ENCODE results near the gene VAV3. TPM values are rescaled to one million over a fixed set of nuclear protein-coding genes. Genes with fewer than 3 reads are reported as not detected.

The VAV3 gene
- total and polyA plus RNA-seq, 2 of the 8 experiments (the other 6 are each of a cell fraction or from before 2014, with no cell fraction given): 2.9 to 7.9 TPM

- TF ChIP-seq USF2 (IDR thresholded peaks at IDR 0.05; ENCODE audit: low read length) (no peak), HDAC2 (IDR thresholded peaks at IDR 0.05; ENCODE audit: borderline replicate concordance in 1 of 2, low read depth in 2 of 2, low read length in 2 of 2) (no peak), SP4 (IDR thresholded peaks at IDR 0.05; ENCODE audit: low read length) (no peak), SP1 (IDR thresholded peaks at IDR 0.05; ENCODE audit: low read depth, low read length) (no peak), SP2 (IDR thresholded peaks at IDR 0.05; ENCODE audit: low read length) (no peak), GTF2F1 (IDR thresholded peaks at IDR 0.05; ENCODE audit: borderline replicate concordance, low read depth, low read length) (no peak), HDAC6 (IDR thresholded peaks at IDR 0.05; ENCODE audit: low read depth, low read length) (no peak)
Observed at GRCh38 chr1:107623431-107623830, 341.5 kb downstream of the VAV3 start (continued).
